Karpas-422 (cell line): ENCODE results near the gene DAPK2. TPM values are rescaled to one million over a fixed set of nuclear protein-coding genes. Genes with fewer than 3 reads are reported as not detected.
A peak's percentile ranks its signal among the peaks of the same experiment; 100 is the strongest.

Source experiments
- DNase-seq: peaks from one replicate; pipeline ENCODE4 v3.0.0-alpha.2; 2015
- H2AFZ ChIP-seq: fragments of 200-600 bp; sonication (generic); 2 replicates; pipeline ENCODE4 v1.6.1; 2014; ENCODE audit warnings: antibody characterized with exemption, low read length, mixed read lengths
- H3K27ac ChIP-seq: fragments of 200-600 bp; sonication (generic); 2 replicates; pipeline ENCODE4 v1.5.1; 2014; ENCODE audit warnings: mild to moderate bottlenecking, low read length, moderate library complexity
- H3K27me3 ChIP-seq: fragments of 200-600 bp; sonication (generic); 2 replicates; pipeline ENCODE4 v1.6.1; 2014; ENCODE audit warnings: low read length, mixed read lengths
- H3K36me3 ChIP-seq: fragments of 200-600 bp; sonication (generic); 2 replicates; pipeline ENCODE4 v1.6.1; 2014; ENCODE audit warnings: low read length, mixed read lengths; ENCODE audit not compliant: insufficient read depth
- H3K4me1 ChIP-seq: fragments of 200-600 bp; sonication (generic); 2 replicates; pipeline ENCODE4 v1.6.1; 2014; ENCODE audit warnings: mild to moderate bottlenecking, low read length, mixed read lengths
- H3K4me2 ChIP-seq: fragments of 200-600 bp; sonication (generic); 2 replicates; pipeline ENCODE4 v1.6.1; 2014; ENCODE audit warnings: low read length, low read depth, mild to moderate bottlenecking; ENCODE audit not compliant: poor library complexity, severe bottlenecking
- H3K4me3 ChIP-seq: fragments of 200-600 bp; sonication (generic); 2 replicates; pipeline ENCODE4 v1.5.1; 2014; ENCODE audit warnings: mild to moderate bottlenecking, antibody characterized with exemption, low read length, mixed read lengths
- H3K79me2 ChIP-seq: fragments of 200-600 bp; sonication (generic); 2 replicates; pipeline ENCODE4 v1.6.1; 2014; ENCODE audit warnings: mild to moderate bottlenecking, low read length, mixed read lengths
- H3K9ac ChIP-seq: fragments of 200-600 bp; sonication (generic); 2 replicates; pipeline ENCODE4 v1.6.0; 2014; ENCODE audit warnings: low read length
- H3K9me2 ChIP-seq: fragments of 200-600 bp; sonication (generic), shearing (Covaris generic); replicated peaks from 2 replicates; pipeline ENCODE4 v1.6.0; 2014; ENCODE audit warnings: mild to moderate bottlenecking, low read length, moderate library complexity; ENCODE audit not compliant: insufficient read depth
- H3K9me3 ChIP-seq: fragments of 300-700, 200-600 bp; sonication (generic); 2 replicates; pipeline ENCODE4 v1.6.1; 2014; ENCODE audit warnings: low read length, mixed read lengths
- H4K20me1 ChIP-seq: fragments of 200-600 bp; sonication (generic); 2 replicates; pipeline ENCODE4 v1.6.1; 2014; ENCODE audit warnings: mild to moderate bottlenecking, antibody characterized with exemption, low read length, low read depth; ENCODE audit not compliant: insufficient read depth
- total RNA-seq: library from RNA; depleted of rRNA; stranded (reverse); fragments of >200 nt; shearing (Covaris generic); gene quantifications from 2 replicates; pipeline ENCODE4 v1.2.3, GENCODE V29; 2014; ENCODE audit warnings: low replicate concordance; rRNA removed

The DAPK2 gene
- 40.4 and 56.4 TPM in 2 replicates for total RNA-seq

DNA sequence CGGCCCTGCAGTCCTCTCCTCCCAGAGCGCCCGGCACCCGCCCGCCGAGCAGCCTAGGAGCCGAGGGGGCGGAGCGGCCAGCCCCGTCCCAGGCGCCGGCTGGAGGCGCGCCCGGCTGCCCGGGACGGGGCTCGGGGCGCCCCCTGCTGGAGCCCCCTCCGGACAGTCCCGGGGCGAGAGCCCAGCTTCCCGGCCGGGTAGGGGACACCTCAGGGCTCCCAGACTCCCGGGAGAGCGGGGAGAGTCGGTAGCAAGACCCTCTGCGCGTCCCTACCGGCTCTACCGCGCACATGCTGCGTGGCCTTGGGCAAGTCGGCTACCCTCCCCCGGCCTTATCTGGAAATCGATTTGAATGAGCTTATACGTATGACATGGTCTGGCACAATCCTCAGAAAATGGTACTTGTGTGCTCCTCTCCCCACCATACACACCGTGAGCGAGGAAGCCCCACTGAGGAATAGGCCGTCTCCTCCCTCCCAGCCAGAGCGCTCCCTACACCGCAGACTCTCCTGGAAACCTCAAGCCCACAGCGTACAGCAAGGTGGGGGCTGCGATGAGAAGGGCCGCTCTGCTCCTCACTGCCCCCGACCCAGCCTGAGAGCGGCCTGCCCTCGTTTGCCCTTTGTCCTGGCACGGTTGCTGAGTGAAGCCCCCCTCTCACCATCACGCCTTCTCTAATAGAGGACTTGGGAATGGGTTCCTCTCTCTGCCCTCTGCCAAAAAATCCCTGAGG lies at the start of gene DAPK2:
TSS of gene DAPK2 (minus strand) at position 65 of the 733 bp plus-strand sequence. CDS start 6,224 bp downstream, outside the sequence.
- DNase-seq: peak; percentile 88
- H3K79me2 ChIP-seq: peaks cover 44% of the 10 kb centered on the region
- H3K9me3 ChIP-seq: no peaks in the 10 kb centered on the region
- 0 out of 2 replicates have a peak, but pooled peaks cover 5% of the 10 kb centered on the region for H3K36me3 ChIP-seq
- peak within 1 kb of the TSS; percentile 74 for H3K9ac ChIP-seq
- H4K20me1 ChIP-seq: no peaks in the 10 kb centered on the region
- peak within 1 kb of the TSS; percentile 70 for H3K4me3 ChIP-seq
- H3K27me3 ChIP-seq: no peaks in the 10 kb centered on the region
- no peaks in the 10 kb centered on the region for H3K9me2 ChIP-seq
- peaks cover 62% of the 10 kb centered on the region for H3K4me1 ChIP-seq
- H3K27ac ChIP-seq: peak within 1 kb of the TSS; percentile 85
- H3K4me2 ChIP-seq: peak within 1 kb of the TSS; percentile 79
- H2AFZ ChIP-seq: peak within 1 kb of the TSS; percentile 79; the same call in 1 of the 2 replicates

DNA sequence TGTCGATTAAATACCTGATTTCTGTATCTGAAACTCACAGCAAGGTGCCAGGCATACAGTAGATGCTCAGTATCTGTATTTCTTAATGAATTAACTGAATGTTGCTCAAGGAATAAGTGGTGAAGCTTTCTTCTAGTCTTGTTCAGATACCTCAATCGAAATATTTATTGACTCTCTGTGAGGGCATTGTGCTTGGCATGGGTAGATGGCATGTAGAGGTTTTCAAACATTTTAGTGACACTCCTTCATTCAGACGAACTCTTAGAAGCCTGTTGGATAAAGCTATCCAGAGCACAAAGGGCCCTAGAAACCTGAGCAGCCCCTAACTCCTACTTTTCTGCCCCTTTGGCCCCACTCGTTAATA lies 49.1 kb upstream of the DAPK2 start:
- Histone ChIP-seq H4K20me1 (no peaks in the 10 kb centered on the region; the same call in 1 of the 2 replicates), H3K4me1 (peaks cover 54% of the 10 kb centered on the region), H2AFZ (no peak overlapping the region), H3K9ac (peak overlapping the region; percentile 91), H3K9me3 (no peaks in the 10 kb centered on the region), H3K4me3 (peak overlapping the region; percentile 91; the same call in 1 of the 2 replicates), H3K27me3 (no peaks in the 10 kb centered on the region), H3K9me2 (no peaks in the 10 kb centered on the region), H3K79me2 (peaks cover 86% of the 10 kb centered on the region), H3K4me2 (peak overlapping the region; percentile 88), H3K36me3 (no peaks in the 10 kb centered on the region; the same call in 1 of the 2 replicates), H3K27ac (peak overlapping the region; percentile 25; the same call in 1 of the 2 replicates)
- DNase-seq: no peak

DNA sequence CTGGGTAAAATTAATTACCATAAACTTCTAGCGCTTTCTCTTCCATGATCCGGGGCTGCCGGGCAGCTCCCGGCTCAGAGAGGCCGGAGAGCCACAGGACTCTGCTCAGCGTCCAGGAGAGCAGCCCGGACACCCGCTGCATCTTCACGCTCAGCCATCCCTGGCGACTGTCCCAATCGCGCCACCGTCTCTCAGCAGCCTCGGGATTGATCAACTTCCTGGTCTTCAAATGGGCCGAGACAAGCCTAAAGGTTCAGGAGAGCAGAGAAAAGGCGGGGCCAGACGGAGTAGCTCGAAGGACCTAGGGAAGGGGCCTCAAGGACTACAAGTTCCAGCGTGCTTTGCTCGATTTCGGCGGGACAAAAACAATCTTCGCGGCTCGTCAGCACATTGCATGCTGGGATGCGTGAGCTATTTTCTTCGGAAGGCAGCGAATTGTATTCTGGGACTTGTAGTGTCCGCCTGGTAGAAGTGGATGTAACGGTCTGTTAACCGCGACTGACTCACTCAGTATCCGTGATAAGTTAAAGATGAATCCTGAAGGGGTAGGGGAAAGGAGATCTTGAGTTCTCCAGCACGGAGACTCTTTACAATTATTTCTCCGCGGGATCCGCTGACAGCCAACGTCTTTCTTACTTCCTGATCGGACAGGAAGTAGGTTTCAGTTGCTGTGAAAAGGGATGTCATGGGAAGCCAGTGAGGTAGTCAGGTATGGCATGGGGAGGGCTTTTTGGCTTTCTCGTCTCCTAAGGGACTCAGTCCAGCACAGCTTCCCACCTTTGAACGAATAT lies 47.5 kb upstream of the DAPK2 start, which contains the start of gene CIAO2A:
TSS of gene CIAO2A (minus strand) at position 212 of the 791 bp plus-strand sequence. CDS start at position 142, 70 bp downstream.
- peaks cover 86% of the 10 kb centered on the region for H3K79me2 ChIP-seq
- H3K27me3 ChIP-seq: no peaks in the 10 kb centered on the region
- peak within 1 kb of the TSS; percentile 94; the same call in 1 of the 2 replicates for H2AFZ ChIP-seq
- H4K20me1 ChIP-seq: no peaks in the 10 kb centered on the region; the same call in 1 of the 2 replicates
- H3K4me3 ChIP-seq: peak within 1 kb of the TSS; percentile 91
- H3K27ac ChIP-seq: peak within 1 kb of the TSS; percentile 81
- H3K4me2 ChIP-seq: peak within 1 kb of the TSS; percentile 88
- peaks cover 9% of the 10 kb centered on the region for H3K36me3 ChIP-seq
- DNase-seq: peak; percentile 99
- peaks cover 60% of the 10 kb centered on the region for H3K4me1 ChIP-seq
- no peaks in the 10 kb centered on the region for H3K9me3 ChIP-seq
- H3K9me2 ChIP-seq: no peaks in the 10 kb centered on the region
- H3K9ac ChIP-seq: peak within 1 kb of the TSS; percentile 91

DNA sequence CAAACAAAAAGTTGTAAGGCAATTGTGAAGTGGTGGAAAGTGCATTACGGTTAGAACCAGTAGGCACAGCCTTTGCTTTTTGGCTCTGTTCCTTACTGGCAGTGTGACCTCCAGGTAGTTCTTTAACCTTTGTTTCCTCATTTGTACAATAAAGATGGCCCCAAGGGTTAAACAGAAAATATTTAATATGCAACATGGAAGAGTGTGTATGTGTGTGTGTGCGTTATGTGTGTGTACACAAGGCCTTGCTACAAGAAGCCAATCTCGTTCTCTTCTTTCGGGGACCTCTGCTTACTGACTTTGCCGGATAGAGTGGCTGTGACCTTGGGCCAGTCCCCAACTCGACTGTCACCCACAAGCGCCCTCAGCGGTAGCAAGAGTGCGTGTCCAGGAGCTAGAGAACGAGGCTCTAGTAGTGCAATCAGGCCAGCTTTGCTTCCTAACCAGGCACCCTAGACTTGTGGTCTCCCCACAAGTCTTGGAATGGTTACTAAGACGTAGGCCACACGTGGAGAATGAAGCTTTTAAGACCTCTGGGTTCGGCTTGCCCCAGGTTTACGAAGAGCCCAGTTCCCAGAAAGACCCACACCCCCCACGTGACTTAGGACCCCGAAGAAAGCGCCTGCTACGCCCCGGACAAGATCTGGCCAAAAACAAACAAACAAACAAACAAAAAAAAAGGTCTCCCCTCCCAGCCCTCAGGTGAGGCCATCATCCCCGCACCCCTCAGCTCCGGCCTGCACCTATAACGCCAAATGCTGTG lies 46.8 kb upstream of the DAPK2 start:
- peaks cover 86% of the 10 kb centered on the region for H3K79me2 ChIP-seq
- H3K4me1 ChIP-seq: peaks cover 54% of the 10 kb centered on the region
- no peaks in the 10 kb centered on the region for H3K9me2 ChIP-seq
- peak overlapping the region; percentile 88 for H3K4me2 ChIP-seq
- peak overlapping the region; percentile 91 for H3K4me3 ChIP-seq
- peak overlapping the region; percentile 91 for H3K9ac ChIP-seq
- no peaks in the 10 kb centered on the region for H3K27me3 ChIP-seq
- H3K9me3 ChIP-seq: 0 out of 2 replicates have a peak, but pooled peaks cover 1% of the 10 kb centered on the region
- H3K27ac ChIP-seq: peak overlapping the region; percentile 81
- H4K20me1 ChIP-seq: no peaks in the 10 kb centered on the region; the same call in 1 of the 2 replicates
- H2AFZ ChIP-seq: peak overlapping the region; percentile 36; the same call in 1 of the 2 replicates
- peak; percentile 84 for DNase-seq
- H3K36me3 ChIP-seq: peaks cover 17% of the 10 kb centered on the region

DNA sequence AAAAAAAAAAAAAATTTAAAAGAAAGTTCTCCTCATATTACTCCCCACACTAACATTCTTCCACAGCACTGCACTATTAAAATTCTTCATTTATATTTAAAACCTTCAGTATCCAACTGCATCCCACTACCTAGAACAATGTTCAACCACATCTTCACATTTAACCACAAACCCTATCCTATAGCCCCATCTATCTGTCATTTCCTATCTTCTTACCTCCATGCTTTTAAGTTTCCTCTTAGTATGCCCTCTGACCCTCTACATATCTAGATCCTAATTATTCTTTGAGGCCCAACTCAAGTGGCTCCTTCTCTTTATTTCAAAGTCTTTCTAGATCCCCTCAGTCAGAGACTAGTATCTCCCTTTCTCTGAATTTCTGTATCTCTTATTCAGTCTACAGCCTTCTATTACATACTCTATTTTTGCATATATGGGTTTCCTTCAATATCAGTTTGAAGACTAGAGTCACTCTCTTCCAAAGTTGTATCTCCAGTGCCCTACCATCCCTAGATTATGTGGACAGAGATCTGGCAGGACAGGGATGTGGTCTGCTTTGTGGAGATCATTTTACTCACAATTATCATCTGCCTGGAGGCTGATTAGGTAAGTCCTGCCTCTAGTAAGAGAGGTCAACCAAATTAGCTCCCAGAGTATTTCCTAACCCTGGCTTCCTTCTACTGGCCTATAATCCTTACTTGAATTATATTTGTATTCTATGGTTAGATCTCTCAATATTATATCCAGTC lies 46.0 kb upstream of the DAPK2 start:
- DNase-seq: peak; percentile 65
- no peak overlapping the region for H2AFZ ChIP-seq
- no peaks in the 10 kb centered on the region; the same call in 1 of the 2 replicates for H4K20me1 ChIP-seq
- peaks cover 84% of the 10 kb centered on the region for H3K79me2 ChIP-seq
- H3K36me3 ChIP-seq: peaks cover 24% of the 10 kb centered on the region
- peak overlapping the region; percentile 91 for H3K9ac ChIP-seq
- H3K4me2 ChIP-seq: peak overlapping the region; percentile 88
- H3K27me3 ChIP-seq: no peaks in the 10 kb centered on the region
- no peaks in the 10 kb centered on the region for H3K9me2 ChIP-seq
- peak overlapping the region; percentile 81 for H3K27ac ChIP-seq
- peak overlapping the region; percentile 91 for H3K4me3 ChIP-seq
- H3K4me1 ChIP-seq: peaks cover 46% of the 10 kb centered on the region
- H3K9me3 ChIP-seq: 0 out of 2 replicates have a peak, but pooled peaks cover 2% of the 10 kb centered on the region

DNA sequence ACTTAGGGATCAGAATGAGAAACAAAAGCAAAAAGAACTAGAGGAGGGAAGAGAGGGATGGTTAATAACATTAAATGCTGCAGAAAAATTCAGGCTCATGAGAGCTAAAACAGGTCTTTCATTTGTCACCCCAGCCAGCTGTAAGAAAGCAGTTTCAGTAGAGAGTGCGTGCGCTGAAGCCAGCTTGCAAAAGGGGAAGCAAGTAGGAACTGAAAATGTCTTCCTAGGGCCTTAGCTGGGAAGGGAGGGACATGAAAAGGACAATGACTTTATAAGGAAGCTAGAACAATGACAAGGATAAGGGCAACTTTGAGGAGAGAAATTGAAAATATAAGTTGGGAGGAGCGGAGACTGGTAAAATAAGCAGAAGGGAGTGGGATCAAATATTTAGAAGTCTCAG lies 44.2 kb upstream of the DAPK2 start:
- Histone ChIP-seq H2AFZ (no peak overlapping the region), H3K4me1 (peaks cover 42% of the 10 kb centered on the region), H3K4me2 (no peak overlapping the region), H3K9me2 (no peaks in the 10 kb centered on the region), H3K9ac (no peak overlapping the region), H3K4me3 (no peak overlapping the region), H4K20me1 (no peaks in the 10 kb centered on the region), H3K9me3 (0 out of 2 replicates have a peak, but pooled peaks cover 2% of the 10 kb centered on the region), H3K27ac (no peak overlapping the region), H3K36me3 (peaks cover 24% of the 10 kb centered on the region), H3K79me2 (peaks cover 70% of the 10 kb centered on the region), H3K27me3 (no peaks in the 10 kb centered on the region)
- DNase-seq: no peak

DNA sequence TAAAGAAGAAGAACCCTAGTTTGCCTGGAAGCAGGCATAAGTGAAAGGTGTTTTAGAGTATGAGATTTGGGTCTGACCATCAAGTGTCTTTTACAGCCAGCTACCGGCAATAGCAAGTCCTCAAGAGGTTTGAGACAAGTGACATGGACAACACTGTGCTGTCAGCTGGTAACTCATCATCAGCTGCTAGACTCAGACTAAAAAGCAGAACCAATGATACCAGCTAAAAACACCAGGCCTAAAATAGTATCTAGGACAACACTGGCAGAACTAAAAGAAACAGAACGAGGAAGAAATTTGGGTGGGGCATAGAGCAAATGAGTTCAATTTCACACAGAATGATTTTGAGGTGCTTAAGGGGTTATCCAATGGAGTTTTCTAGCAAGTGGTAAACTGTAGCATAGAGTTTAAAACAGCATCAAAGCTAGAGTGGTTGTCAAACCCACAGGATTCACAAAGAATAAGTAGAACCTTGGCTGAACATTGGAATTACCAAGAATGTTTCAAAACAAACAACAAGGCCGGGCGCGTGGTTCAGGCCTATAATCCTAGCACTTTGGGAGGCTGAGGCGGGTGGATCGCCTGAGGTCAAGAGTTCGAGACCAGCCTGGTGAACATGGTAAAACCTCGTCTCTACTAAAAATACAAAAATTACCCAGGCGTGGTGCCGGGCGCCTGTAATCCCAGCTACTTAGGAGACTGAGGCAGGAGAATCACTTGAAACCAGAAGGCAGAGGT lies 43.4 kb upstream of the DAPK2 start:
- H3K79me2 ChIP-seq: peaks cover 66% of the 10 kb centered on the region
- H3K9me3 ChIP-seq: 0 out of 2 replicates have a peak, but pooled peaks cover 2% of the 10 kb centered on the region
- no peak overlapping the region for H3K4me2 ChIP-seq
- H3K27me3 ChIP-seq: no peaks in the 10 kb centered on the region
- no peaks in the 10 kb centered on the region for H3K9me2 ChIP-seq
- peaks cover 24% of the 10 kb centered on the region for H3K36me3 ChIP-seq
- H3K9ac ChIP-seq: no peak overlapping the region
- no peaks in the 10 kb centered on the region for H4K20me1 ChIP-seq
- DNase-seq: no peak
- H3K4me3 ChIP-seq: no peak overlapping the region
- peaks cover 34% of the 10 kb centered on the region for H3K4me1 ChIP-seq
- H3K27ac ChIP-seq: no peak overlapping the region
- no peak overlapping the region for H2AFZ ChIP-seq
